ENCODE data around the gene ARF1. TPM values are rescaled to one million over a fixed set of nuclear protein-coding genes. Genes with fewer than 3 reads are reported as not detected.

The ARF1 gene
- total and polyA plus RNA-seq, 2 of the 13 experiments (the other 11 are each of a cell fraction or from before 2014, with no cell fraction given): 186 to 327 TPM

DNA sequence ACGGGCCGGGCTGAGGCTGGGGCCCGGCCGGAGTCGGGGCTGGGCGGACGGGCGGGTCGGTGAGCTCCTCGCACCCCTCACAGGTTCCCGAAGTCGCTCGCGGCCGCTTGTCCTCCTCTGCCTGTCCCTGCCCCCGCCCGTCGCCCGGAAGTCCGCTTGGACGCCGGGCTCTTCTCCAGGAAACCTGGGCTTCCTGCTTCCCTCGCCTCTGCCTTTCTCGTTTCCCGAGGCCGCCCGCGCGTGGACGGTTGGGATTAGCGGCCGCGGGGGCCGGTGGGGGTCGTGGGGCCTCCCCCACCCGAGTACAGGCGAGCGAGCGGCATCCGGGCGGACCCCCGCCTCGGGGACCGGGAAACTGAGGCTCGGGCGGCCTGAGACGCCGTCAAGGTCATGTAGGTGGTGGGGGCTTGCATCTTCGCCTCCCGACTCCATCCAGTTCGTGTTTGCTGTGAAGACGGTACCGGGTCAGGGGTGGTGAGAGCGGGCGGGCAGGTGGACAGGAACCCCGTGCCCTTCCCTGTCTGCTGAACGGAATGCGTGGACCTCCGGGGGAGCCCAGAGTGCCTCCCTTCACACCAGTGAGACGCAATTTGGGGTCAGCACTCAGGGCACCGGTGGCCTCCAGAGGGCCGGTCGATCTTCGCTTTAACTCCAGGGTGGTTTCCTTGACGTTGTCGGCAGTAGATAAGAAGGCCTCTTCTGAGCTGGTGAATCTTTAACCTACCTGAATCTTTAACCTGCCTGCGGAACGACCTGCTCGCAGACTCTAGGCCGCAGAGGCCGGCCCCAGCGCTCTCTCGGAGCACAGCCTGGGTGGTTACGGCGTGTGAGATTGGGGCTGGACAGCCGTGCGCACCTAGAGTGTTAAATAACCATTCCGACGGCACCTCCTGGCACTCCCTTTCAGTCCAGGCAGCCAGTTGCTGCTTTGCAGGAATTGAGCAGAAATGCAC lies 686 bp downstream of the ARF1 start:
- in situ Hi-C loops (cut with HindIII; ENCODE audit: extremely low pct_ligation_motif_present, low pct_unique_long_range_greater_than_20kb): no loop called here
- Histone ChIP-seq H3K27ac (ENCODE audit: extremely low read length, insufficient read depth, low read length) (peak overlapping the region; percentile 86), H3K4me2 (ENCODE audit: low read depth, low read length) (peak overlapping the region; percentile 91), H3K27me3 (ENCODE audit: control insufficient read depth in 1 of 2, insufficient read depth in 2 of 2, low read length in 2 of 2) (no peaks in the 10 kb centered on the region; a peak in 1 of 5 replicates), H3K4me1 (ENCODE audit: insufficient read depth, low read length) (peaks cover 49% of the 10 kb centered on the region), H3K4me3 (replicated peaks in 1 of 3; ENCODE audit: insufficient read depth in 1 of 3, low read depth in 2 of 3, low read length in 3 of 3) (peak overlapping the region; percentile 82 to 100 (median 85)), H2AFZ (ENCODE audit: low read length) (no peak overlapping the region), H3K9ac (ENCODE audit: insufficient read depth, low read depth, low read length) (peak overlapping the region; percentile 100), H3K79me2 (ENCODE audit: insufficient read depth, low read length) (peaks cover 68% of the 10 kb centered on the region), H4K20me1 (ENCODE audit: insufficient read depth, low read length) (peaks cover 49% of the 10 kb centered on the region), H3K9me3 (ENCODE audit: low read length) (no peaks in the 10 kb centered on the region), H3K36me3 (replicated peaks in 1 of 2; ENCODE audit: control insufficient read depth in 1 of 2, insufficient read depth in 2 of 2, low read length in 2 of 2) (peaks cover 3 to 17% of the 10 kb centered on the region in 2 experiments; a peak in 4 of 5 replicates)
- CTCF ChIA-PET (ENCODE audit: low intra/inter-chr PET ratio, low total read pairs): no interaction called here
- TSS peak; percentile 46 for BruUV-seq (replicated peaks)
- ATAC-seq (peak; percentile 23), FAIRE-seq (peak; percentile 55), DNase-seq (ENCODE audit: low spot score) (no peak)
- intact Hi-C loops (cut with micrococcal nuclease; ENCODE audit: unreplicated experiment): loop anchor here (10.0 kb wide), 1 partner anchor 1148 kb away; no protein-coding TSS in a partner anchor
- 0% methylated on average over 10 of the region's 79 CpGs for WGBS (ENCODE audit: low lambda C conversion rate)
- POLR2A ChIA-PET: interaction anchor here (1.0 to 2.1 kb wide), 12 partner anchors 9 to 295 kb away, joined by 3 to 18 read pairs (median 4); partner anchors contain the start of genes IBA57 and MRPL55
- TF ChIP-seq ZNF7 (CRISPR knock-in tag; IDR thresholded peaks at IDR 0.05): no peak
- TF ChIP-seq, protein P1, sequence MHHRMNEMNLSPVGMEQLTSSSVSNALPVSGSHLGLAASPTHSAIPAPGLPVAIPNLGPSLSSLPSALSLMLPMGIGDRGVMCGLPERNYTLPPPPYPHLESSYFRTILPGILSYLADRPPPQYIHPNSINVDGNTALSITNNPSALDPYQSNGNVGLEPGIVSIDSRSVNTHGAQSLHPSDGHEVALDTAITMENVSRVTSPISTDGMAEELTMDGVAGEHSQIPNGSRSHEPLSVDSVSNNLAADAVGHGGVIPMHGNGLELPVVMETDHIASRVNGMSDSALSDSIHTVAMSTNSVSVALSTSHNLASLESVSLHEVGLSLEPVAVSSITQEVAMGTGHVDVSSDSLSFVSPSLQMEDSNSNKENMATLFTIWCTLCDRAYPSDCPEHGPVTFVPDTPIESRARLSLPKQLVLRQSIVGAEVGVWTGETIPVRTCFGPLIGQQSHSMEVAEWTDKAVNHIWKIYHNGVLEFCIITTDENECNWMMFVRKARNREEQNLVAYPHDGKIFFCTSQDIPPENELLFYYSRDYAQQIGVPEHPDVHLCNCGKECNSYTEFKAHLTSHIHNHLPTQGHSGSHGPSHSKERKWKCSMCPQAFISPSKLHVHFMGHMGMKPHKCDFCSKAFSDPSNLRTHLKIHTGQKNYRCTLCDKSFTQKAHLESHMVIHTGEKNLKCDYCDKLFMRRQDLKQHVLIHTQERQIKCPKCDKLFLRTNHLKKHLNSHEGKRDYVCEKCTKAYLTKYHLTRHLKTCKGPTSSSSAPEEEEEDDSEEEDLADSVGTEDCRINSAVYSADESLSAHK (CRISPR knock-in tag; IDR thresholded peaks at IDR 0.05; ENCODE audit: borderline replicate concordance): 0 out of 2 replicates have a peak, but pooled peaks have one; percentile 10
- TF ChIP-seq RXRB (CRISPR knock-in tag; IDR thresholded peaks at IDR 0.05; ENCODE audit: borderline replicate concordance): no peak
- TF ChIP-seq, protein P2, sequence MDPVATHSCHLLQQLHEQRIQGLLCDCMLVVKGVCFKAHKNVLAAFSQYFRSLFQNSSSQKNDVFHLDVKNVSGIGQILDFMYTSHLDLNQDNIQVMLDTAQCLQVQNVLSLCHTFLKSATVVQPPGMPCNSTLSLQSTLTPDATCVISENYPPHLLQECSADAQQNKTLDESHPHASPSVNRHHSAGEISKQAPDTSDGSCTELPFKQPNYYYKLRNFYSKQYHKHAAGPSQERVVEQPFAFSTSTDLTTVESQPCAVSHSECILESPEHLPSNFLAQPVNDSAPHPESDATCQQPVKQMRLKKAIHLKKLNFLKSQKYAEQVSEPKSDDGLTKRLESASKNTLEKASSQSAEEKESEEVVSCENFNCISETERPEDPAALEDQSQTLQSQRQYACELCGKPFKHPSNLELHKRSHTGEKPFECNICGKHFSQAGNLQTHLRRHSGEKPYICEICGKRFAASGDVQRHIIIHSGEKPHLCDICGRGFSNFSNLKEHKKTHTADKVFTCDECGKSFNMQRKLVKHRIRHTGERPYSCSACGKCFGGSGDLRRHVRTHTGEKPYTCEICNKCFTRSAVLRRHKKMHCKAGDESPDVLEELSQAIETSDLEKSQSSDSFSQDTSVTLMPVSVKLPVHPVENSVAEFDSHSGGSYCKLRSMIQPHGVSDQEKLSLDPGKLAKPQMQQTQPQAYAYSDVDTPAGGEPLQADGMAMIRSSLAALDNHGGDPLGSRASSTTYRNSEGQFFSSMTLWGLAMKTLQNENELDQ (CRISPR knock-in tag; IDR thresholded peaks at IDR 0.05; ENCODE audit: borderline replicate concordance): no peak
- peak; percentile 17; the same call in 1 of the 2 replicates for TF ChIP-seq ZNF230 (CRISPR knock-in tag; IDR thresholded peaks at IDR 0.05)
- TF ChIP-seq, protein P3, sequence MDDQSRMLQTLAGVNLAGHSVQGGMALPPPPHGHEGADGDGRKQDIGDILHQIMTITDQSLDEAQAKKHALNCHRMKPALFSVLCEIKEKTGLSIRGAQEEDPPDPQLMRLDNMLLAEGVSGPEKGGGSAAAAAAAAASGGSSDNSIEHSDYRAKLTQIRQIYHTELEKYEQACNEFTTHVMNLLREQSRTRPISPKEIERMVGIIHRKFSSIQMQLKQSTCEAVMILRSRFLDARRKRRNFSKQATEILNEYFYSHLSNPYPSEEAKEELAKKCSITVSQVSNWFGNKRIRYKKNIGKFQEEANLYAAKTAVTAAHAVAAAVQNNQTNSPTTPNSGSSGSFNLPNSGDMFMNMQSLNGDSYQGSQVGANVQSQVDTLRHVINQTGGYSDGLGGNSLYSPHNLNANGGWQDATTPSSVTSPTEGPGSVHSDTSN (CRISPR knock-in tag; IDR thresholded peaks at IDR 0.05; ENCODE audit: borderline replicate concordance): 0 out of 2 replicates have a peak, but pooled peaks have one; percentile 20
- no peak for TF ChIP-seq ZNF850 (CRISPR knock-in tag; conservative IDR thresholded peaks at IDR 0.05)
- TF ChIP-seq, protein P4, sequence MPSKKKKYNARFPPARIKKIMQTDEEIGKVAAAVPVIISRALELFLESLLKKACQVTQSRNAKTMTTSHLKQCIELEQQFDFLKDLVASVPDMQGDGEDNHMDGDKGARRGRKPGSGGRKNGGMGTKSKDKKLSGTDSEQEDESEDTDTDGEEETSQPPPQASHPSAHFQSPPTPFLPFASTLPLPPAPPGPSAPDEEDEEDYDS (CRISPR knock-in tag; IDR thresholded peaks at IDR 0.05): peak; percentile 69; the same call in 1 of the 2 replicates
- TF ChIP-seq MATR3 (CRISPR knock-in tag; IDR thresholded peaks at IDR 0.05): no peak
- TF ChIP-seq GABPB1 (CRISPR knock-in tag; IDR thresholded peaks at IDR 0.05): 0 out of 2 replicates have a peak, but pooled peaks have one; percentile 23
- TF ChIP-seq NR2F6 (IDR thresholded peaks at IDR 0.05): no peak
- no peak for TF ChIP-seq NR2F6 (CRISPR knock-in tag; IDR thresholded peaks at IDR 0.05)
- TF ChIP-seq, protein P5, sequence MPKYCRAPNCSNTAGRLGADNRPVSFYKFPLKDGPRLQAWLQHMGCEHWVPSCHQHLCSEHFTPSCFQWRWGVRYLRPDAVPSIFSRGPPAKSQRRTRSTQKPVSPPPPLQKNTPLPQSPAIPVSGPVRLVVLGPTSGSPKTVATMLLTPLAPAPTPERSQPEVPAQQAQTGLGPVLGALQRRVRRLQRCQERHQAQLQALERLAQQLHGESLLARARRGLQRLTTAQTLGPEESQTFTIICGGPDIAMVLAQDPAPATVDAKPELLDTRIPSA (CRISPR knock-in tag; IDR thresholded peaks at IDR 0.05; ENCODE audit: borderline replicate concordance): no peak
- 0 out of 2 replicates have a peak, but pooled peaks have one; percentile 3 for TF ChIP-seq ZBTB38 (CRISPR knock-in tag; IDR thresholded peaks at IDR 0.05)
- TF ChIP-seq MED1 (CRISPR knock-in tag; IDR thresholded peaks at IDR 0.05): peak; percentile 25; the same call in 1 of the 2 replicates
- peak; percentile 4; the same call in 1 of the 2 replicates for TF ChIP-seq MYC (CRISPR knock-in tag; IDR thresholded peaks at IDR 0.05; ENCODE audit: borderline replicate concordance)
